GM18858 (cell line): ENCODE data around the gene MGMT.
A peak's percentile ranks its signal among the peaks of the same experiment; 100 is the strongest.

Experiments used
- ATAC-seq: cut with Tn5 transposase; IDR thresholded peaks from one replicate; pipeline ENCODE4 v1.9.1; 2021; ENCODE audit not compliant: unreplicated experiment

The MGMT gene

DNA sequence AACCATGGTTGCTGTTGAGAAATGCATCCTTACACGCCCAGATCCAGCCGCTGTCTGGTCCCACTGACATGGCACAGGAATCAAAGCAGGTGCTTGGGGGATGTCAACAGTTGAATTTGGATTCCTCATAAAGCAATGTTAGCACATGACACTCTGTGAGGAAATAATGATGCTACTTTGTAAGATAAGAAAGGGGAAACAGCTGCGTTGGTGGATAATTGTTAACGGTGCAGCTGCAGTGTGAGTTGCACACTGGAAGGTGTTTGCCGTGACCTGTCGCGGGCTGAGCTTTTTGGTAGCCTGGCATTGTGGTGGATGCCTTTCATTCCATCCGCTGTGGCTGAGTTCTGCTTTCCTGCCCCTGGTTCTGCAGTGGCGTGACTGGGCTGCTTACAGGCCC lies 113.9 kb downstream of the MGMT start:
- ATAC-seq: no peak

DNA sequence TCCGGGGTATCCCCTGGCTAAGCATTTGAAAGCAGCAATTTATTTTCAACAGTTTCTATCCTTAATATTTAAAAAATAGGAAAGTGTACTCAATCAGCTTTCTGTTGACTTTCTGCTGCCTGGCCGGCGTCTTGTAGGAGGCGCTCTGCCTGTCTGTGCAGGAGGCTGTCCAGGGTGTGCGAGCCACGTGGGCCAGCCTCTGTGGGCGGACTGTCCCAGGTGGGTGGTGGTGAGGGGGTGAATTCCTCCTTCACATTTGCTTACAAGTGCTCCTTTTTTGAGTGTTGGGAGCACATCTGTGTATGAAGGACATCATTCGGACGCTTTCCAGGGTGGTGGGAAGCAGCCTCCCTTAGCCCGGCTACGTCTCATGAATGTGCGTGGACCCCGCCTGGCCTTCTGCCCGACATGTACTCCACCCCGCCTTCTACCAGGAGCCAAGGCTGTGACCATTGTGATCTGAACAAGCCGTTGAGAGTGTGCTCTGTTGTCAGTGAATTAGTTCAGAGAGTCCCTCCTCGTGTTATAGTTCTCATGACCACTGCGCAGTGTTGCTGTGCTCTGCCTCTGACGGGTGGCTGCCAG lies 114.9 kb downstream of the MGMT start:
- no peak for ATAC-seq

DNA sequence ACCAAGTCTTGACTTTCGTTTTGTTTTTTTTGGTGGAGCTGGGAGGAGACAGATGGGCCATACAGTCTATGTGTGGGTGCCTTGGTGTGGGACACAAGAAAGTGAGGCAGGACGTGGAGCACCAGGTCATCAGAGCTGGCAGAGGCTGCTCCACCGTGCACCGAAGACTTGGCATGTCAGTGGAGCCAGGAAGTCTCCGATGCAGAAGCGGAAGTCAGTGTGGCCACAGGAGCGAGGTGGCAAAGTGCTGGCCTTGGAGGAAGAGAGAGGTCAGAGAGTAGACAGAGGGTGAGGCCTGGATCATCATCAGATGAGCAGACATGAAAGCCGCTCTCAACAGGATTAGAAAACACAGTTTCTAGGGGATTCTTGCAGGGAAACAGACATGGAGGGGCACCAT lies 116.8 kb downstream of the MGMT start:
- ATAC-seq: no peak

DNA sequence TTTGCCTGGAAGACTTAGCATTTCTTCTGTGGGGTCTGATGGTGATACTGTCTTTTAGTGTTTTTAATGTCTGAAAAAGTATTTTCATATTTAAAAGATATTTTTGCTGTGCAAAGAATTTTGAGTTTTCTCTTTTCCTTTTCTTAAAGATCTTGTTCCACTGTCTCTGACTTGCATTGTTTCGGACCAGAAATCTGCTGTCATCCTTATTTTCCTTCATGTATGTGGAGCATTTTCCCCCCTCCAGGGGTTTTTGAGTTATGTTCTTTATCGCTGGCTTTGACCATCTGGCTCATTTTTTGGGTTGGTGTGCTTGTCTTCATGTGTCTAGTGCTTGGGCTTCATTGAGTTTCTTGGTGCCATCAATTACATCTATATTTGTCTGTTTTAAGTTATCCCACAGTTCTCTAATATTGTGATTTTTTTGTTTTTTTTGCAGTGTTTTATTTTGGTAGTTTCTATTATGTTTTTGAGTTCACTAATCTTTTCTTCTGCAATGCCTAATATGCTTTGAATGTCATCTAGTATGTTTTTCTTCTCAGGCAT lies 119.9 kb downstream of the MGMT start:
- no peak for ATAC-seq

DNA sequence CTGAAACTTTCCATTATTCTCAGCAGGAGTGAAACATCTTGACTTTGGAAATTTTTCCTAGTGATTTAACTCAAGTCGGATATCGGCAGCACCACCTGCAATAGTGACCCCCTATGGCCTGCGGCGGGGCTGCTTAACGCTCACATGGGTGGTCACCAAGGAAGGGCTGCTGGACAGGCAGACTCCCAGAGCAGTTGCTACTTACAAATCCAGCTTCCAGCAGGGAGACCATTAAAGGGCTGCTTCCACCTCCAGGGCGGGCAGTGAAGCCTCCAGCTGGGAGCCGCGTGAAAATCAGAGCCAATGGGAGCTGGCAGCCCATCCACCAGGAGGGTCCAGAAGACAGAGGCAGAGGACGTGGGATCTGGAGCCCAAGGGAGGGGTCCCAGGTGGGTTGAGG lies 122.5 kb downstream of the MGMT start:
- ATAC-seq: no peak

DNA sequence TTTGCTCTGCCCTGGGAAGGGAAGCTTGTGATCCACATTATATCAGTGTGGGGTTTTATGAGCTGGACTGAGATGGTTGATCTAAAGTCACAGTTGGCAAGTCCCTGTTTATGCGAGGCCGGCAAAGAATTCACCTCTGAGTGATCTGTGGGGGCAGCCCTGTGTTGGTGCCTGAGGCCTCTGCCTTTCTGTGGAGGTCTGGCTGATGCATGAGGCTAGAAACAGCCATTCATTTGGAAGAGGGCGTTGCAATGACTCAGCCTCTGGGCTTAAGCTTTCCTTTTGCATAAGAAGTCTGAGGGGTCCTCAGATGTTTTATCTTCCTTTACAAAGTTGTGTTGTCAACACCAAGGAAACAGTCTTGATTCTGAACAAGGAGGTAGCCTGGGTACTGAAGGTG lies 126.9 kb downstream of the MGMT start:
- no peak for ATAC-seq

DNA sequence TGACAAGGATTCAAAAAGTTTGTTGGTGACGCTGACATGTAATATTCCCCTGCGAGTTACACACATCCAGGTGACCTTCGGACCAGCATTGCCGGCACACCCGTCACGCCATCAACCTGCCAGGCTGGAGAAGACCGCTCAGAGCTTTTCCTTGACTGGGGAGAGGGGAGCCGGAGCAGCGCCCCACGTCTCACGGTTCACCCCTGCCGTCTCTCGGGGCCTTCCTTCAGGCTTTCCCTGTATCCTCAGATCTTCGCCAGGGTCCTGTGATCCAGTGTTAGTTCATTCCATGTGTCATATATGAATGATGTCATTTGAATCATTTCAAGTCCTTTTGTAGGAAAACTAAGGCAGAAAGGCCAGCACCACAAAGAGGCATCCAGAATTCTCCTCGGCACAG lies 127.8 kb downstream of the MGMT start:
- no peak for ATAC-seq

DNA sequence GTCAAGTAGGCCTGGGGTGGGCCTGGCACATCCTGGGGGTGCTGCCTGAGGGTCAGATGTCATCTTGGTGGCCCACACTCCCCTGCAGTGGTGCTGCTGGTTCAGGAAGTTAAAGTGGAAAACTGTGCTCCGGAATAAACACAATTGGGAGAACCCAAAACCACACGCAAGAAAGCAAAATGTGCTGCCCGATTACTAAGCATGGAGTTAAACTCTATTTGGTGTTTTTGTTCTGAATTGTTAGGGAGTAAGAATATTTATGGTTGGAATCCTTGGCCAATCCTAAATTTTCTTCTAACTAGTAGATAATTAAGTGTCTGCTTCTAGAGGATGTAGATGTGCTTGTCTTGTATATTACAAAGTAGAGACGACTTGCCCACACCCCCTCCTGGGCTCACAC lies 131.4 kb downstream of the MGMT start:
- no peak for ATAC-seq

DNA sequence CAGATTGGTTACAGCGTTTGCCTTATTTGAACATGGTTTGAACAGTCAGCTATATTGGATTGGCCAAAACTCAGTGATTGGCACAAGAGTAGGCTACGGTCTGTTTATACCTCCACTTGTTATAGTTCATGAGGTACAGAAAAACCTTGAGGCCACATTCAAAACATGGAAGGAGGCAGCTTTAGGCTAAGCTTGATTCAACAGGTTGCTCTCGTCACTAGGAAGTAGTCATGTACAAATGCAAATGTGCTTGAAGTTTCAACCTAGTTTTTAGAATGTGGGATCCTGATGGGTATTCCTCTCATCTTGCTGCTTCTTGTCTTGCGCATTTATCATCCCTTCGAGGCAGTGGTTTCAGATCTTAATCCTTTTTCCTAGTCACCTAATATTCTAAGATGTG lies 132.1 kb downstream of the MGMT start:
- ATAC-seq: no peak

DNA sequence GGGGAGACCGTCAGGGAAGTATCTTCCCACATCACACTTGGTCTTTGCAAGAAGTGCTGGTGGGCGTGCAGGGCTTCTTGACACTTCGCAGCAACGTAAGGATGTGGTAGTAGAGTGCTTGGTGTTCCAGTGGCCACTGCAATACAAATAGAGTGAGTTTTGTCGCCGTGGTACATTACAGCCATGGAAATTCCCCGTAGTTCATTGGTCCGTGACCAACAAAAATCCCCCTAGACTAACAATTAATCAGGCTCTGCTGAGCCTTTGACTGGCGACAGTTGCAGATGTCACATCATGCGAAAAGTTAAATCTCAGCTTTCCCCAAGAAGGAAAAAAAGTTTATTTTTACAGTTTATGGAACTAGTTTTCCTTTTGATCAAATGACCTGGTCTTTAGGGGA lies 134.7 kb downstream of the MGMT start:
- peak; percentile 36 for ATAC-seq

DNA sequence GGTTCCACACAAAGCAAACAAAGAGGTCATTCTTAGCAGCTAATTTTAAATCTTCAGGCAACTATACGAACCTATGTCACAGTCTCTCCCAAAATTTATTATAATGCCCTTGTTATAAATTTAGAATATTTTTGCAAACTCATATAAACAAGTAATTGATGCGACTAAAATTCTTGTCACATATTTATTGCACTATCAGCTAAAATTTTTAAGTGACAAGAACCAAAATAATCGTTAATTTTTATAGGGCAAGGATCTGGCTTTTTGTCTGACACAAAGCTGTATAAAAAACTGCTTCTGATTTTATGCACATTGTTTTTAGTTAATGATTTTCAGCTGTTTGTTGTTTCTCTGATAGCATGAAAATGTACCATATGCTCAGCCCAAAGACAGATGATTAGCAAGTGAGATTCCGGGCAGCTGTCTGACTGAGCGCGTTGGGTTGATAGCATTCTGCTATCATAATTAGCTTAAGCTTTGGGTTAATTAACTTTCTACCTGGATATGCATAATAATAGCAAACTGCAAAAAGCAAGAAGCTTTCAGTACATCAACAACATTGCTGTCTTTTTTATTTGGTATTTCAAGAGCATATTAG lies 136.0 kb downstream of the MGMT start:
- no peak for ATAC-seq

DNA sequence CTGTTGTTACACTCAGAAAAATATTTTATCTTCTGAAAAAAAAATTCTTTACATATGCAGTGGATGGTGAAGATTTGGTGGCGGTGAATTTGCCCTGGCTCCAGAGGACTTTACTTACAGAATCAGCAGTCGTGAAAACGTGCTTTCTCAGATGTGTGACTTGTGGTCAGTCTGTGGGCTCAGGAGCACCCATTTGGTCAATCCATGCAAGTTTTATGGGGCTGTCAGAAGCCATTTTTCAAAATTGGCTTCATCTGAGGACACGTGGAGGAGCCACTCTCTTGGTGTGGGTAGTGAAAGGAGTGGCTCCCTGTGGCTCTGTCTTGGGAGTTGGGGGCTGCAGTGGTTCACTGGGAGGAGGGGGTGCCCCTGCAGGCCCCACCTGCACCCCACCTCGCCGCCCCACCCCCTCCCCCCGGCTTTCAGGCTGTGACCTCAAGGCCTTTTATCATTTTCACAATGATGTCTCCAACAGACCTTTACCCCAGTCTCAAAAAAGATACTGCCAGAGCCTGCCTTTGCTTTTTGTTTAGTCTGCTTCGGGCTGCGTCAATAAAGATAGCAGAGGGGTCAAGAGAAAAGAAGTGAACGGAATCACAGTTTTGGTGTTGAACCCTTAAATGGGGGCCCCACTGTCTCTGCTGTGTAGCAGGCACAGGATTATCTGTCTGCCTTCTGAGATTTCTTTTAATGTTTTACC lies 137.4 kb downstream of the MGMT start:
- peak; percentile 37 for ATAC-seq

DNA sequence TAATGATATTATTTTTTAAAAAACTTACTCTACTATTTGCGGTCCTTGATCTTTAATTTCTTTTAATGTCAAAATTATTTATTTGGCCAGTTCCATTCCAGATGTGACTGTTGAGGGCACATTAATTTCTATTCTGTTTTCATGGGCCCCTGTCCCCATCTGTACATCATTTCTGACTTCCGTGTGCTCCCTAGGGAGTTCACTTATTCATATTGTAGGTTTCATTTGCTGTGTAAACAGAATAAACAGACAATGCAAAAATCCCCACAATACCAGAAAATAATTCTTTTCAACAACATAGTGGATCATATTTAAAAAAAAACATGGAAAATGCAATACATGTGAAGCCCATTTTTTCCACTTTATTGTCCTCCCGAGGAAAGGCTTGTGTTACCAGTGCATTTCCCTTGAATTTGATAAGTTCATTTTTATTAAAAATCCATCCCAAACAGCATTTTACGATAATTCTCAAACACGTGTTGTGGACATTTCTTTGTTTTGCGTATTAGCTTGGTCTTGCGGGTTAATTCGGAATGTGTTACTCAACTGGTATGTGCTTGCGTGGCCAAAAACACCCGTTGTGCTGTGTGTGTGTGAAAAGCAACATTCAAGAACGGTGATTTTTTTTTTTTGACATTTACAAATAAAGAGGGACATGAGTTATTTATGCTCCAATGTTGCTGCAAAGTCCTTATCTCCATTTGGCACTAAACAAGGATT lies 138.4 kb downstream of the MGMT start:
- peak; percentile 49 for ATAC-seq

DNA sequence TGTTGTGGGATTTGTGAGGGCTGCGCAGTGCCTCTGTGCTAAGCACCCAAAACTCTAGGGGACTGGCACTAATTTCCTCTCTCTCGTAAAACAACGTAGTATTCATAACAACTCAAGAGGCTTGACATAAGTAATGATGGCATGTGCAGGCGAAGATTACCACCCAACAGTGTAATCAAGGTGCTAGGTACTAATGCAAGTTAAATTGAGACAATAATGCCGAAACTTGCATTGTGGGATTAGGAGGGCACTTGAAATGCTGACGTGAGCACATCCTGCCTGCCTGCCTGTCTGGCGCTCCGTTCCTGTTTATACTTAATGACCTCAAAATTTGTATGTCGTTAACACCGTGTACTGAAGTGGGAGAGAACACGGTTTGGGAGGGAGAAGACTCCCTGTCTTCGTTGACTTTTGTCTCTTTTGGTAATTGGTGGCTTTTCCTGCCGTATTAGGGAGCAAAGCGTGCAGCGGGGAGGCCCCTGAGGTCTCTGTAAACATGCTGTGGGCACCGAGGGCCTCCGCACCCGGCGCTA lies 139.0 kb downstream of the MGMT start:
- ATAC-seq: no peak

DNA sequence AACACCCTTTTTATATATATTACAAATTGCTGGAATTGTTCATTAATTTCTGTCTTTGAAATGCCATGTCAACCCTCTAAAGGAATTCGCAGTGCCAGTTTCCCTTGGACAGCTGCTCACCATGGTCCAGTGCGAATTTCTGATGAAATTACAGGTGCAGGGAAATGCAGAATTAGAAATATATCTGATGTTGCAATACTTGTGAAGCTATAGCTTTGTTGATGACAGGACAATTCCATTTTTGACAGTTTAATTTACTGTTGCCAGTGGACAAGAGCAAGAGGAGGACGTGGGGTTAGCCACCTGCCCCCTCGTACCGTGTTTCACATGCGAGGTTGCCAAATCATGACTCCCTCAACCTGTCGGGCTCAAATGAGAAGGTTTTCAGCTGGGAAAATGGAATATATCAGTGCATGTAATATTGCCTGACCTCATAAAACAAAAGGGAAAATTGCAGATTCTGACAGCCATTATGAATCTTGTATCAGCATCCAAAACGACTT lies 140.6 kb downstream of the MGMT start:
- ATAC-seq: no peak

DNA sequence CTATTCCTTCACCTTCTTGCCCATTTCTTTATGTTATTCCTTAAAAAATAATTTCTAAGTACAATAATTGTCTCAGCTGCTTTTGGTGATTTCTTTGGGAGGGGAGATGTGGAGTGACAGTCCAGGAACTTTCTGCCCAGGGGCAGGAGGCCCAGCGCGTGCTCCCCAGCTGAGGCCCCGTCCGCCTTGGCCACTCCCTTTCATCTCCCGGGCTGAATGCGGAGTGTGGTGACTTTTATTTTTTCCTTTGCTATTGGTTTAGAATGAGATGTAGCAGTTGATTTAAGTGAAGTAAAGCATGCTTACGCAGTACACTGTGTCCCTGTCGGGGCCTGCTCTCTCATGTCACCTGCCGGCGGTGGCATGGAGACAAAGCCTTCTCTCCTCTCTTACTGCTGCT lies 141.6 kb downstream of the MGMT start:
- no peak for ATAC-seq

DNA sequence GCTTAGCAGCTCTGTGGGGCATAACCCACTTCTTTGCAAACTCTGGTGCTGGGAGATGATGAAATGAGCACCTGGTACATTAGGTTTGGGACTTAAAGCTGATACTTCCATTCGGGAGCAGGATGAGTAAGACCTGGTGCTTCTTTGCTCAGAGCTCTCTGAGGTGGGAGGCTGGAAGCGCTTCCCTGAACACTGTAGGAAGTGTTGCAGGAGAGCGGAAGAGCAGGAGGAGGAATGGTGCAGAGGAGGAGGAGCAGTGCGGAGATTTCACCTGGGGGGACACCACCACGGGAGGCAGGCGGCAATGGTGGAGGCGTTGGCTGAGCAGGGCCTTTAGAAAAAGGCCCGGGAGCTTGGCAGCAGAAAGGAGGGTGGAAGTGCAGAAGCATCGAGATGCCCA lies 142.5 kb downstream of the MGMT start:
- no peak for ATAC-seq

DNA sequence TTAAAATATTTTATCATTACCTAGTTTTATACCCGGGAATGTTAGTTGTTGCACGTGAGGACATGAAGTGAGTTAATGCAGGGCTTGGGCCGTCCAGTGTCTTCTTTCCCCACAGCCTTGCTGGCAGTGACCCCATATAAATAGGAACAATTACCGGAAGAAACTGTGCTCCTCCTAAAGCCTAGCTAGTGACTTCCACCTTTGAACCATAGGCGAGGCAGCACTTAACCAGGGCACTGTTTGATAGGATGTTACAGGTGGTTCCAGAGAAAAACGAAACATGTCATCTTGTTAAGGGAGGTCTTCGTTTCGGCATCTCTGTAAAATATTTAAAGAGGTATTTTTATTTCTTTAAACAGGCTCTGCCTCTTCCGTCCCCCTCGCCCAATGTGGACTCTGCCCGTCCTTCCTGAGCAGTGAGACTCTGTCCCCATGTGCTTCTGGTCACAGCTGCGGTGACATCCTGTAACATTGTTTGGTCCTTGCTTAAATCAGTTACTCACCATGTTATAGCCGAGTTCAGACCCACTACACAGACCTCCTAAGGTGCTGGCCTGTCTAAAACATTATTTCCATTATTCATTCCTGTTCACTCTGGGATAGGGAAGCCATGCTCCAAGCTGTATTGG lies 145.6 kb downstream of the MGMT start:
- no peak for ATAC-seq

DNA sequence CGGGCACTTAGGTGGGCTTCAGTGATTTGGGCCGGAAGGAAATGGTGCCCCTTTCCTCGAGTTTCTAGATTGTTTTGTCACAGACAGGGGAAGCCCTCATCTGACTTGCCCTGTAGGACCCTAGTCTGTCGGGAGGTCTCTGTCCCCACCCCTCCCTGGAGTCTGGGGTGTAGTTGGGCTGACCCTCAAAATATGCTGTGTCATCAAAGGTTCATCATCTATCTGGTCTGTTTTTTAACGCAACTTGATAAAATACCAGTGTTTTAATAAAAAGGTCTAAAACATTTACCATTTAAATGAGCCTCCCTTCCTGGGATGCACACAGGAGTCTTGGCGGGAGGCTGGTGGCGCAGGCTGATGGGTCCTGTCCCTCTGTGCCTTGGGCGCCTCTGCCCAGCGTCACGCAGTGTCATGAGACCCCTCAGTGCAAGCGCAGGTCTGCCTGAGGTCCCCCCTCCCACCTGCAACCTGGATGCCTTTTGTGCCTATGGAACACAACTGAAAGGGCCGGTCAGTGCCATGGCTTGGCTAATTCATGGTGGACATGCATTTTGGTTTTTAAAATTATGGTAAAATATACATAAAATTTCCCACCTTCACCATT lies 146.4 kb downstream of the MGMT start:
- ATAC-seq: no peak

DNA sequence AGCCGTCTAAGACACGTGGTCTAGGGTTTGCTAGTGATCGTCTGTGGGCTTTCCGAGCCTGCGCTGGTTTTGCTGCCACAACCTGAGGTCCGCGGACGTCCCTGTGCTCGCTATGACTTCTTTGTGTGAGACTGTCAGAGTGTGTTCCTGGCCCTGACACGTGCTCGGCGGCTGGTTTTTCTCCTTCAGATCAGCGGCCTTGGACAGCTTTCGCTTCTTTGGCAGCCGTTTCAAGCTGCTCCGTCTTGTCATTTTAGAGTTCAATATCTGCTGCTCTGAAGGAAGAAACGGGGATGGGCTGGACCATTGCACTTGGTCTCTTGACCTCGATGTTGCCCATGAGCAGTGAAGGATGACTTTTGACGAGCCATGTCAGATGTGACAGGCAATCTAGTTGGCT lies 147.3 kb downstream of the MGMT start:
- ATAC-seq: no peak
